ENCODE data around the gene POU6F2. TPM values are rescaled to one million over a fixed set of nuclear protein-coding genes. Genes with fewer than 3 reads are reported as not detected.

POU6F2 gene
- polyA plus RNA-seq, 1 experiment = not detected

DNA sequence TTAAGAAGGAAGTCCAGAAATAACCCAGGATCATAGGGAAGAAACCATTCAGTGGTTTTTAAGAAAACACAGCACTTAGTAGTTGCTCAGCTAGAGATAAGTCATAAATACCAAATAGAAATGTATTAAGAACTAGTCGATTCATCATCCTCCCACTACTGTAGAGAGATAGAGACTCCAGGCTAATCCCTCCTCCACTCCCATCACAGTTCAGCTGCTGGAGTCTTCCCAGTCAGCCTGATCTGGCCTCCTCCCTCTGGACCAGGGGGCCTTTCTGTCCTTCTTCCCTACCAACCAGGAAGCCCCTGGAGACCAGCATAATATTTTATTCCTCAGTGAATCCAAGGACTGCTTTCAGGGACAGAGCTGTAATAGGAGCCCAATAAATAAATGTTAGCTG lies 294.4 kb downstream of the POU6F2 start:
- Histone ChIP-seq H3K36me3 (ENCODE audit: control insufficient read depth, insufficient read depth, low read length) (no peaks in the 10 kb centered on the region), H3K4me3 (ENCODE audit: low read depth, low read length) (no peak overlapping the region), H3K27me3 (ENCODE audit: control insufficient read depth, insufficient read depth, low read length) (no peaks in the 10 kb centered on the region)
- no peak for DNase-seq (ENCODE audit: low read depth)
- ChIA-PET CTCF (no interaction called here), POLR2A (no interaction called here)
- TF ChIP-seq, protein P1, sequence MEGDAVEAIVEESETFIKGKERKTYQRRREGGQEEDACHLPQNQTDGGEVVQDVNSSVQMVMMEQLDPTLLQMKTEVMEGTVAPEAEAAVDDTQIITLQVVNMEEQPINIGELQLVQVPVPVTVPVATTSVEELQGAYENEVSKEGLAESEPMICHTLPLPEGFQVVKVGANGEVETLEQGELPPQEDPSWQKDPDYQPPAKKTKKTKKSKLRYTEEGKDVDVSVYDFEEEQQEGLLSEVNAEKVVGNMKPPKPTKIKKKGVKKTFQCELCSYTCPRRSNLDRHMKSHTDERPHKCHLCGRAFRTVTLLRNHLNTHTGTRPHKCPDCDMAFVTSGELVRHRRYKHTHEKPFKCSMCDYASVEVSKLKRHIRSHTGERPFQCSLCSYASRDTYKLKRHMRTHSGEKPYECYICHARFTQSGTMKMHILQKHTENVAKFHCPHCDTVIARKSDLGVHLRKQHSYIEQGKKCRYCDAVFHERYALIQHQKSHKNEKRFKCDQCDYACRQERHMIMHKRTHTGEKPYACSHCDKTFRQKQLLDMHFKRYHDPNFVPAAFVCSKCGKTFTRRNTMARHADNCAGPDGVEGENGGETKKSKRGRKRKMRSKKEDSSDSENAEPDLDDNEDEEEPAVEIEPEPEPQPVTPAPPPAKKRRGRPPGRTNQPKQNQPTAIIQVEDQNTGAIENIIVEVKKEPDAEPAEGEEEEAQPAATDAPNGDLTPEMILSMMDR (IDR thresholded peaks at IDR 0.05; ENCODE audit: insufficient read depth, low read depth, low read length) = no peak

DNA sequence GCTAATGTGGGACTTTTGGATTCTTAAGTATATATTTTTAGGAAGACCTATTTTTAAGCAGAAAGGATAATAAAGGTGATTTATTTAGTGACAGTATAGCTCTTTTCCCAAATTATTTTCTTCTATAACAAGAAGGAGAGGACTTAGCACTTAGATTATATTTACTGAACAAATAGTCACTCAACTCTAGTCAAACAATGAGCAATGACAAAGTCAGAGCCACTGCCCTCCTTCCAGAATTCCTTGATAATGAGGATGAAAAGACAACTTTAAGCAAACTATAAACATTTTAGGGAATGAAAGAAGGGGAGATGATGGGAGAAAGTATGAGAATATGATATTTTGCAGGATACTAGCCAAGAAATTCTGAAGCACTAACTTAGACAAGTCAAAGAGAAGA lies 295.0 kb downstream of the POU6F2 start:
- TF ChIP-seq, protein P1 (IDR thresholded peaks at IDR 0.05; ENCODE audit: insufficient read depth, low read depth, low read length) = no peak
- DNase-seq (ENCODE audit: low read depth) = no peak
- H3K27me3 ChIP-seq (ENCODE audit: control insufficient read depth, insufficient read depth, low read length) = no peaks in the 10 kb centered on the region
- no peaks in the 10 kb centered on the region for H3K36me3 ChIP-seq (ENCODE audit: control insufficient read depth, insufficient read depth, low read length)
- POLR2A ChIA-PET = no interaction called here
- CTCF ChIA-PET = no interaction called here
- H3K4me3 ChIP-seq (ENCODE audit: low read depth, low read length) = no peak overlapping the region

DNA sequence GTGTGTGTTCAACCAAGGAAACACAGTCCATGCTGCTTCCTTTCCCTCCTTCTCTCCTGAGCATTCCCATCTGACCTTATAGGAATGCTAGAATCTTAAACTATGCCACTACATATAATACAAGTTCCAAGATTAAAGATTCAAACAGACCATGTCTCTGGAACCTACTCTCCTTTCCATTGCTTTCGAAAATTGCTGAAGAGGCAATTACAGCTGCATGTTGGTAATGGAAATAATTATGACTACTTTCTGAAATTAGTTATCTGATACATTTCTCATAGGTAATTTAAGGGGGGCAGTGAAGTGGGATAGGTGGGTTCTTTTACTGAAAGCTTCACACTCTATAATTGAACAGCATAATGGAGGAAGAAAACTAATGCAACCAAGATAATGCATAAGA lies 302.6 kb downstream of the POU6F2 start:
- no peak for DNase-seq (ENCODE audit: low read depth)
- CTCF ChIA-PET = no interaction called here
- no peak overlapping the region for H3K4me3 ChIP-seq (ENCODE audit: low read depth, low read length)
- H3K36me3 ChIP-seq (ENCODE audit: control insufficient read depth, insufficient read depth, low read length) = no peaks in the 10 kb centered on the region
- H3K27me3 ChIP-seq (ENCODE audit: control insufficient read depth, insufficient read depth, low read length) = no peaks in the 10 kb centered on the region
- POLR2A ChIA-PET = no interaction called here
- TF ChIP-seq, protein P1 (IDR thresholded peaks at IDR 0.05; ENCODE audit: insufficient read depth, low read depth, low read length) = no peak

DNA sequence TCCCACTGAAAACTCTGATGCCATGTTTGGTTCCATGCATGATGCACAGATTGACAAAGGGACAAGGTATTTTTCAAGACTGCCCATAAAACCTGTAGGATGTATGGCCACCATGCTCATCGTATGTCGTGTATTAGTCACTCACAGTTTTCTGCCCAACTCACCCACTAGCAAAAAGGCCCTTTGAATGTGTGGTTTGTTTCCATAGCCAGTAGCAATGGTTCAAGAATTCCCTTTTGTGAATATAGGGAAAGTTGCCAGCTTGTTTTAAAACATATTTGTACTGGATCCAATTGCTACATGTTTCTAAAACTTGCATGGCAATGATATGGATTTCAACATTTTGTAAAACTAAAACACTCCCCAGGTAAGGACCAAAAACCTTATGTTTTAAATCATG lies 307.5 kb downstream of the POU6F2 start:
- POLR2A ChIA-PET = no interaction called here
- TF ChIP-seq, protein P1 (IDR thresholded peaks at IDR 0.05; ENCODE audit: insufficient read depth, low read depth, low read length) = no peak
- no peak overlapping the region for H3K4me3 ChIP-seq (ENCODE audit: low read depth, low read length)
- CTCF ChIA-PET = no interaction called here
- no peak for DNase-seq (ENCODE audit: low read depth)
- no peaks in the 10 kb centered on the region for H3K36me3 ChIP-seq (ENCODE audit: control insufficient read depth, insufficient read depth, low read length)
- H3K27me3 ChIP-seq (ENCODE audit: control insufficient read depth, insufficient read depth, low read length) = no peaks in the 10 kb centered on the region

DNA sequence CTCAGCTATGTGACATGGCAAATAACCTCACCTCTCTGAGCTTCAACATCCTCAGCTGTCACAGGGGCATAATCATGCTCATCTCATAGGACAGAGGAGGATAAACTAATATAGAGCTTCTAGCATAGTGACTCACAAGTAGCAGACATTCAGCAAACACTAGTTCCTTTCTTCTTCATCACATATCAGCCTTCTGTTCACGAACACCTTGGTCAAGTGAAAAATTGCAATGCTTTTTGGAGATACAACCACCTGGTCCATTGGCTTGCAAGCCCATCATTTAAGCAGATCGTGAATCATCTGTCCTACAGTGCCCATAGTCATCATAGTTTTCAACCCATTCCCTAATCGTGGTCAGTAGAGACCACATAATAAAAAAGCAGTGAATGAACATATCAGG lies 310.6 kb downstream of the POU6F2 start:
- ChIA-PET POLR2A (no interaction called here), CTCF (no interaction called here)
- no peaks in the 10 kb centered on the region for H3K36me3 ChIP-seq (ENCODE audit: control insufficient read depth, insufficient read depth, low read length)
- 0 out of 2 replicates have a peak, but pooled peaks cover 1% of the 10 kb centered on the region for H3K27me3 ChIP-seq (ENCODE audit: control insufficient read depth, insufficient read depth, low read length)
- TF ChIP-seq, protein P1 (IDR thresholded peaks at IDR 0.05; ENCODE audit: insufficient read depth, low read depth, low read length) = no peak
- H3K4me3 ChIP-seq (ENCODE audit: low read depth, low read length) = no peak overlapping the region
- no peak for DNase-seq (ENCODE audit: low read depth)

Data from BJ (cell line).